ENCODE data around the gene CTNND2. TPM values are rescaled to one million over a fixed set of nuclear protein-coding genes. Genes with fewer than 3 reads are reported as not detected.
A peak's percentile ranks its signal among the peaks of the same experiment; 100 is the strongest.

Gene CTNND2
- total RNA-seq, 2 experiments from 2014 or later = 0.20 TPM; not detected in 1

GRCh38 chr5:10987925-10988504 lies 916.2 kb downstream of the CTNND2 start:
- Mint-ChIP-seq H3K4me1 (ENCODE audit: low read depth) (peaks cover 10% of the 10 kb centered on the region), H3K4me3 (peak overlapping the region; percentile 1), H3K9me3 (no peaks in the 10 kb centered on the region), H3K27me3 (peaks cover 37% of the 10 kb centered on the region), H3K36me3 (ENCODE audit: low read depth) (no peaks in the 10 kb centered on the region), H3K27ac (no peak overlapping the region)
- Histone ChIP-seq H3K36me3 (ENCODE audit: insufficient read depth, low read length) (no peaks in the 10 kb centered on the region), H3K4me1 (ENCODE audit: insufficient read depth, low read length) (peaks cover 7% of the 10 kb centered on the region), H3K9me3 (ENCODE audit: control insufficient read depth in 1 of 2, insufficient read depth in 1 of 2, low read length in 2 of 2) (no peaks in the 10 kb centered on the region), H3K4me3 (ENCODE audit: low read length) (no peak overlapping the region), H3K27ac (ENCODE audit: low read depth in 1 of 2, low read length in 2 of 2) (no peak overlapping the region), H3K27me3 (ENCODE audit: control insufficient read depth in 1 of 2, insufficient read depth in 2 of 2, low read length in 2 of 2) (peaks cover 6 to 9% of the 10 kb centered on the region in 2 experiments)
- DNase-seq (peak; percentile 30 to 69 (median 57)), ATAC-seq (ENCODE audit: poor library complexity) (peak; percentile 65)
- ChIA-PET POLR2A (no interaction called here), CTCF (interaction anchor here (0.5 to 1.0 kb wide), 2 partner anchors 10 to 26 kb away, joined by 3 read pairs; no protein-coding TSS in a partner anchor)
- TF ChIP-seq, protein P1, sequence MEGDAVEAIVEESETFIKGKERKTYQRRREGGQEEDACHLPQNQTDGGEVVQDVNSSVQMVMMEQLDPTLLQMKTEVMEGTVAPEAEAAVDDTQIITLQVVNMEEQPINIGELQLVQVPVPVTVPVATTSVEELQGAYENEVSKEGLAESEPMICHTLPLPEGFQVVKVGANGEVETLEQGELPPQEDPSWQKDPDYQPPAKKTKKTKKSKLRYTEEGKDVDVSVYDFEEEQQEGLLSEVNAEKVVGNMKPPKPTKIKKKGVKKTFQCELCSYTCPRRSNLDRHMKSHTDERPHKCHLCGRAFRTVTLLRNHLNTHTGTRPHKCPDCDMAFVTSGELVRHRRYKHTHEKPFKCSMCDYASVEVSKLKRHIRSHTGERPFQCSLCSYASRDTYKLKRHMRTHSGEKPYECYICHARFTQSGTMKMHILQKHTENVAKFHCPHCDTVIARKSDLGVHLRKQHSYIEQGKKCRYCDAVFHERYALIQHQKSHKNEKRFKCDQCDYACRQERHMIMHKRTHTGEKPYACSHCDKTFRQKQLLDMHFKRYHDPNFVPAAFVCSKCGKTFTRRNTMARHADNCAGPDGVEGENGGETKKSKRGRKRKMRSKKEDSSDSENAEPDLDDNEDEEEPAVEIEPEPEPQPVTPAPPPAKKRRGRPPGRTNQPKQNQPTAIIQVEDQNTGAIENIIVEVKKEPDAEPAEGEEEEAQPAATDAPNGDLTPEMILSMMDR (IDR thresholded peaks at IDR 0.05) = peak; percentile 58
- intact Hi-C loops (cut with DNase I, micrococcal nuclease) = loop anchor here in 1 of 2 experiments (10.0 kb wide), 1 partner anchor 507 kb away; no protein-coding TSS in a partner anchor

DNA sequence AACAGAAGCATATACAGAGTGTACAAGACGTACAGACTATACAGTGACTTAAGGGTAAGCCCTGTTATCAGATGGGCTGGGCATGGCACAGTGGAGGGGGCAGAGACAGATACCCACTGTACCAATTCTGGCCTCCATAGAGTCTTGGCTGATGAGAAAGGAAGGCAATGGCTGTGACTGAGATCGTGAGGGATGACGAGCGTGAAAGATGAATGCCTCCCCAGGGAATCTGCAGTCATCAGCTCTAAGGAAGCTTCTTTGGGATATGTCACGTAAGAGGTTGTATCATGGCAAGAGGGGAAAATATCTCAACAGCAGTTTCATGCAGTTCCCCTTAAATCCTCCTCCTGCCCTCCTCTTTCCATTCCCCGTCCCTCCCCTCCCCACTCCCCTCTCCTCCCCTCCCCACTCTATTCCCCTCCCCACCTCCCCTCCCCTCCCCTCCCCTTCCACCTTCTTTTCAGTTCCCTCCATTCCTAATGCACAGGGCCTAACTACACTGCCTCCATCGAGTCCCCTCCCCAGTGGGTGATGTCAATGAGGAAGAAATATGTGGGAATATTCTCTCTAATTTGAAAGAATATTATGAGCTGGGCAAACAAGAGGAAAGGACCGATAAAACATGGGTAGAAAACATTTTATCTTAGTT lies 916.8 kb downstream of the CTNND2 start:
- Mint-ChIP-seq H3K27ac (no peak overlapping the region), H3K4me1 (ENCODE audit: low read depth) (peaks cover 10% of the 10 kb centered on the region), H3K36me3 (ENCODE audit: low read depth) (no peaks in the 10 kb centered on the region), H3K27me3 (peaks cover 33% of the 10 kb centered on the region), H3K9me3 (no peaks in the 10 kb centered on the region), H3K4me3 (no peak overlapping the region)
- Histone ChIP-seq H3K4me3 (ENCODE audit: low read length) (no peak overlapping the region), H3K4me1 (ENCODE audit: insufficient read depth, low read length) (peaks cover 7% of the 10 kb centered on the region), H3K36me3 (ENCODE audit: insufficient read depth, low read length) (no peaks in the 10 kb centered on the region), H3K27me3 (ENCODE audit: control insufficient read depth in 1 of 2, insufficient read depth in 2 of 2, low read length in 2 of 2) (peaks cover 6 to 9% of the 10 kb centered on the region in 2 experiments), H3K9me3 (ENCODE audit: control insufficient read depth in 1 of 2, insufficient read depth in 1 of 2, low read length in 2 of 2) (no peaks in the 10 kb centered on the region), H3K27ac (ENCODE audit: low read depth in 1 of 2, low read length in 2 of 2) (no peak overlapping the region)
- ChIA-PET CTCF (interaction anchor here (0.9 to 1.0 kb wide), 2 partner anchors 10 to 24 kb away, joined by 3 read pairs; no protein-coding TSS in a partner anchor), POLR2A (no interaction called here)
- TF ChIP-seq, protein P1 (IDR thresholded peaks at IDR 0.05) = no peak
- ATAC-seq (ENCODE audit: poor library complexity) (no peak), DNase-seq (no peak)
- intact Hi-C loops (cut with DNase I, micrococcal nuclease) = loop anchor here in 1 of 2 experiments (10.0 kb wide), 1 partner anchor 507 kb away; no protein-coding TSS in a partner anchor

- Histone ChIP-seq H3K4me1 (ENCODE audit: insufficient read depth, low read length) (peaks cover 7% of the 10 kb centered on the region), H3K27me3 (ENCODE audit: control insufficient read depth in 1 of 2, insufficient read depth in 2 of 2, low read length in 2 of 2) (peaks cover 6 to 9% of the 10 kb centered on the region in 2 experiments), H3K27ac (ENCODE audit: low read depth in 1 of 2, low read length in 2 of 2) (no peak overlapping the region), H3K36me3 (ENCODE audit: insufficient read depth, low read length) (no peaks in the 10 kb centered on the region), H3K9me3 (ENCODE audit: control insufficient read depth in 1 of 2, insufficient read depth in 1 of 2, low read length in 2 of 2) (no peaks in the 10 kb centered on the region), H3K4me3 (ENCODE audit: low read length) (no peak overlapping the region)
- H3K4me1 Mint-ChIP-seq (ENCODE audit: low read depth) = peaks cover 10% of the 10 kb centered on the region
- CTCF ChIA-PET = no interaction called here
- intact Hi-C loops (cut with DNase I, micrococcal nuclease) = loop anchor here in 1 of 2 experiments (10.0 kb wide), 1 partner anchor 509 kb away; no protein-coding TSS in a partner anchor
- no peaks in the 10 kb centered on the region for H3K36me3 Mint-ChIP-seq (ENCODE audit: low read depth)
- peaks cover 24% of the 10 kb centered on the region for H3K27me3 Mint-ChIP-seq
- ATAC-seq (ENCODE audit: poor library complexity) = no peak
- no peak overlapping the region for H3K27ac Mint-ChIP-seq
- POLR2A ChIA-PET = no interaction called here
- TF ChIP-seq, protein P1 (IDR thresholded peaks at IDR 0.05) = no peak
- H3K4me3 Mint-ChIP-seq = no peak overlapping the region
- no peaks in the 10 kb centered on the region for H3K9me3 Mint-ChIP-seq
- no peak for DNase-seq
These were observed 918.5 kb downstream of the CTNND2 start for GRCh38 chr5:10985721-10986110.

Data from CD4-positive, alpha-beta T cell (primary cell).